GM21360 (cell line): ENCODE measurements around the gene CAPRIN2.

ENCODE experiments used
- ATAC-seq: cut with Tn5 transposase; IDR thresholded peaks from one replicate; pipeline ENCODE4 v1.9.1; 2021; ENCODE audit warnings: mild to moderate bottlenecking, moderate library complexity; ENCODE audit not compliant: unreplicated experiment

CAPRIN2 gene

DNA sequence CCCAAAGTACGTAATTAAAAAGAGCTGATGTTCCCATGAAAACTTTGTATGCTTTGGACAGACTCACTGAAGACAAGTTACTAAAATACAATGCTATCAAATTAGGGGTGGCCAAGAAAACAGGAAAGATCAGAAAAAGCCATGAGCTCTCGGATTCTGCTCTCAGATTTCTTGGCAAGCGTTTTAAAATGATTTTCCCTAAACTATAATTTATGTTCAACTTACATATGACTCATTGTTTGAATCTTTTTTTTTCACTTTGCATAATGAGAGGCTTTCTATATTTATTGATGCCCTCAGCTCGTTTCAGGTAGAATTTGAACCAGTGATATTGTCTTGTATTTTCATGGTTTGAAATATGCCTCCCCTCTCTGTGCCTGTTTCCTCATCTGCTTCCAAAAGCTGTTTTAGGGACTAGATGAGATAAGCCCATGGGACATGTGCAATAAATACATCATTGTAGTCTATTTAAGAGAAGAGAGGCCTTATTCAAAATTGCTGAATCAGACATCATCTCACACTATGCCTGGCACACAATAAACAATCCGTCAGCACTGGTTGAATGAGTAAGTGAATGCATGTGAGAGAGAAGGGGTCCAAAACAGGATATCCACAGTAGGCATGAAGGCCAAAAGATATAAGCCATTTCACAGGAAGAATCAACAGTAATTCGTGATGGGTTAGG, 54.4 kb downstream of the CAPRIN2 start:
- ATAC-seq = no peak

DNA sequence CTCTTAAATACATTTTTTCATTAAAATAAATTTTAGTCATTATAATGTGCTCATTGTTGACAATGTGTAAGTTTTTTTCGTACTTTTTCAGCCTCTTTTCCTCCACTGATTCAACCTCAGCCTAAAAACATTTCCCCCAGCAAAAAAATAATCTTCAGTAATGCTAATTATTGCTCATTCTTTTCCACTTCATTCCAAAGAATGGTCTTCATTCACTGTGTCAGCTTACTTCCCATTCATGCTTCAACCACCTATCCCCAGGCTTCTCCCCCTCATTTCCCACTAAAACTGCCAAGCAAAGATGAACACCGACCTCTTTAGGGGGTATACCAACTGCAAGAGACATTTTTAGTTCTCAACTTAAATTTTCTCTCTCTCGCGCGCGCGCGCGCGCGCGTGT, 56.4 kb downstream of the CAPRIN2 start:
- no peak for ATAC-seq

DNA sequence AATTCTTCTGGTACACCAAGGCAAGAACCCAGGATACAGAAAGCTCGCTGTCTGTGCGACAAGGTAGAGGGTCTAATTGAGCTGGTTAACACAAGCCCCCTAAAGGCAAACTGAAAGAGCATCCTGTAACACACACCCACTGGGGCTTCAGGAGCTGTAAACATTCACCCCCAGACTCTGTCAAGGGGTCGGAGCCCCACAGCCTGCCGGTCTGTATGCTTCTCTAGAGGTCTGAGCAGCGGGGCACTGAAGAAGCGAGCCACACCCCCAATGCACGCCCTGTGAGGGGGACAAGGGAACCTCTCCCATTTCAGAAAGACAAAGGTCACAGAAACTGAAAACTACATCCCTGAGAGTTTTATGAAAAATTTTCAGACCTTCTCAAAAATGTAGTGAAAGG, 57.8 kb downstream of the CAPRIN2 start:
- no peak for ATAC-seq

- ATAC-seq = no peak
These were observed 58.3 kb downstream of the CAPRIN2 start for GRCh38 chr12:30696486-30696885.

- peak; percentile 34 for ATAC-seq
These were observed 58.7 kb downstream of the CAPRIN2 start for GRCh38 chr12:30696103-30696408.

GRCh38 chr12:30695199-30696102, 59.3 kb downstream of the CAPRIN2 start, which contains the start of gene IPO8:
TSS of gene IPO8 (minus strand) at chr12:30695869. CDS start at chr12:30695647, 222 bp downstream.
- peak; percentile 78 for ATAC-seq

DNA sequence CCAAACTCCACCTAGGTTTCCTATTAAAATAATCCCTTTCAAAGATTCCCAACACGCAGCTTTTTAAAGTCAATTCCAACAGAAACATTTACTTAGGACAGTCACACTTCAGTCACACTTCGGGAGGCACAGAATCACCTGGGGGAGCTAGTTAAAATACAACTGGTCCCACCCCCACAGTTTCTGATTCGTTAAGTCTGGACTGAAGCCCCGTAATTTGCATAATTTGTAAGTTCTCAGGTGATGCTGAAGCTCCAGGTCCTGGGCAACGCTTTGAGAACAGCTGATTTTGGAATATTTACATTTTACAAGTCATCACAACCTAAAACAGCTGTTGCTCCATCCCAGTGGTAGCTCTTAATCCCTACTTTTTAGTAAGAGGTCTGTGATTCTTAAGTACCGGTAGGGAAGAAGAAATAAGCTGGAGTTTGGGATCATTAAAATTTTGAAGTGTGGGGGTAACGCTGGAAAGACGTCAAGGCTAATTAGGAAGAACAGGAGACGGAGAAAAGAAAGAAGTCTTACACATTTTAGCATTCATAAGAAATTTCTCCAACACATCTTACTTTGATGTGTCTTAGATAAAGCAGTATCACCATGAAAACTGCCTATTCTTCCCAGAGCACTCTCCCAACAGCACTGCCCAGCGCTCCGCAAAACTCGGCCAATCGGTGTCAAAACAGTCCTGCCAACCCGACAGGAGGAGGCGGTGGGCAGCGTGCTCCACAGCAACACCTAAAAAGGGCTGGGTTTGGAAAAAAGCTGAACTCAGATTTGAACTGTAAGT, 60.1 kb downstream of the CAPRIN2 start:
- ATAC-seq = no peak

GRCh38 chr12:30692470-30692869, 62.3 kb downstream of the CAPRIN2 start:
- ATAC-seq = no peak

- no peak for ATAC-seq
These were observed 63.5 kb downstream of the CAPRIN2 start for GRCh38 chr12:30691122-30691879.

- no peak for ATAC-seq
These were observed 67.3 kb downstream of the CAPRIN2 start for GRCh38 chr12:30687265-30687986.

DNA sequence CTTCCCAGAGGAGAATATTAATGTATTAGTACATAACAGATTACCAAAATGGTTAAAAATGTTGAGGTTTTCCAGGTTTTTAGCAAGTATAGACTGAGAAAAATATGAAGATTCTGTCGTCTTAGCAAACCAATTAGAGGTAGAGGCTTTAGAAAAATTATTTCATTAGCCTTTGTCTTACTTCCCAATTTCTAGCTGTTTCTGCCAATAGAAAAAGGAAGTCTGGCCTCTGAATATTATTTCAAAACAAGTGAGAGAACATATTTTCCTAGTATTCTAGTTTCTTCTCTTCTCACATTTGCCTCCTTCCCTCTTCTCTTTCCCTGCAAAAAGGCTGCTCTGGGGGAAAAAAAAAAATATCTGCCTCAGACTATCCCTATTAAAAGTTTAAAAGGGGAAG, 75.5 kb downstream of the CAPRIN2 start:
- ATAC-seq = no peak

- no peak for ATAC-seq
These were observed 76.5 kb downstream of the CAPRIN2 start for GRCh38 chr12:30678221-30678620.

GRCh38 chr12:30661210-30661609, 93.5 kb downstream of the CAPRIN2 start:
- ATAC-seq = no peak
